CD14-positive monocyte (primary cell): ENCODE data around the gene SRRD. TPM values are rescaled to one million over a fixed set of nuclear protein-coding genes. Genes with fewer than 3 reads are reported as not detected.

Experiments used
- DNase-seq, 3 donors: peaks; one replicate each; pipeline ENCODE4 v3.0.0-alpha.2; 2011 to 2022
- H2AFZ ChIP-seq: 2 replicates; pipeline ENCODE4 v1.6.0; 2012; ENCODE audit warnings: mild to moderate bottlenecking, low read depth, low read length, inconsistent platforms; ENCODE audit not compliant: insufficient read depth, poor library complexity, severe bottlenecking
- H3K27ac ChIP-seq, 2 donors: 1 replicate in 1 of 2; 2 replicates in 1 of 2; pipeline ENCODE4 v1.5.1; 2012 to 2013; ENCODE audit warnings: low read length in 2 of 2, control low read depth in 1 of 2, inconsistent platforms in 1 of 2, low read depth in 1 of 2, mild to moderate bottlenecking in 1 of 2
- H3K27me3 ChIP-seq, 2 donors: one replicate each; pipeline versions ENCODE4 v1.6.0 to v1.6.1; 2011 to 2013; ENCODE audit warnings: low read length in 2 of 2; ENCODE audit not compliant: control insufficient read depth in 2 of 2, insufficient read depth in 2 of 2
- H3K36me3 ChIP-seq, 2 donors: replicated peaks in 1 of 2; 1 replicate in 1 of 2; 2 replicates in 1 of 2; pipeline versions ENCODE4 v1.5.1 to v1.6.1; 2012 to 2013; ENCODE audit warnings: low read length in 2 of 2, control low read depth in 1 of 2, inconsistent platforms in 1 of 2, mild to moderate bottlenecking in 1 of 2; ENCODE audit not compliant: insufficient read depth in 2 of 2, control insufficient read depth in 1 of 2
- H3K4me1 ChIP-seq, 2 donors: 1 replicate in 1 of 2; 2 replicates in 1 of 2; pipeline versions ENCODE4 v1.5.1 to v1.6.1; 2012 to 2013; ENCODE audit warnings: low read length in 2 of 2, control low read depth in 1 of 2, inconsistent platforms in 1 of 2, mild to moderate bottlenecking in 1 of 2, moderate library complexity in 1 of 2; ENCODE audit not compliant: insufficient read depth in 2 of 2, control insufficient read depth in 1 of 2
- H3K4me2 ChIP-seq: replicated peaks from 2 replicates; pipeline ENCODE3; 2012; ENCODE audit warnings: low read length, moderate library complexity, mild to moderate bottlenecking; ENCODE audit not compliant: poor library complexity, severe bottlenecking; ENCODE audit errors: extremely low read depth
- H3K4me3 ChIP-seq, 3 experiments: fragments of 200-600 bp in 1 of 3; sonication (generic) in 1 of 3; replicated peaks in 1 of 3; 1 replicate in 2 of 3; 2 replicates in 1 of 3; pipeline ENCODE4 v1.5.1; 2011 to 2013; ENCODE audit warnings: low read length in 3 of 3, mild to moderate bottlenecking in 3 of 3, control low read depth in 2 of 3, low read depth in 2 of 3, inconsistent platforms in 1 of 3, moderate library complexity in 1 of 3
- H3K79me2 ChIP-seq: 2 replicates; pipeline ENCODE4 v1.6.0; 2012; ENCODE audit warnings: mild to moderate bottlenecking, control low read depth, inconsistent platforms, low read length, moderate library complexity; ENCODE audit not compliant: insufficient read depth
- H3K9ac ChIP-seq: 2 replicates; pipeline ENCODE4 v1.6.0; 2017; ENCODE audit warnings: low read length, mild to moderate bottlenecking; ENCODE audit not compliant: insufficient read depth, poor library complexity, severe bottlenecking
- H3K9me3 ChIP-seq, 2 donors: replicated peaks in 1 of 2; 1 replicate in 1 of 2; 2 replicates in 1 of 2; pipeline versions ENCODE4 v1.5.1 to v1.6.1; 2012 to 2013; ENCODE audit warnings: low read length in 2 of 2, control low read depth in 1 of 2; ENCODE audit not compliant: control insufficient read depth in 1 of 2, insufficient read depth in 1 of 2
- H4K20me1 ChIP-seq: 2 replicates; pipeline ENCODE4 v1.6.0; 2012; ENCODE audit warnings: mild to moderate bottlenecking, low read length, control low read depth, moderate library complexity; ENCODE audit not compliant: insufficient read depth
- H3K27ac Mint-ChIP-seq, 7 donors: one replicate each; pipeline ENCODE4 v1.8.0; 2020; ENCODE audit warnings: mild to moderate bottlenecking in 7 of 7, mixed read lengths in 7 of 7, moderate library complexity in 6 of 7, inconsistent platforms in 2 of 7
- H3K27me3 Mint-ChIP-seq, 3 donors: one replicate each; pipeline ENCODE4 v1.8.0; 2021 to 2022; ENCODE audit warnings: low read depth in 3 of 3, mild to moderate bottlenecking in 3 of 3, mixed read lengths in 3 of 3, moderate library complexity in 3 of 3, inconsistent platforms in 1 of 3
- H3K36me3 Mint-ChIP-seq, 2 donors: one replicate each; pipeline ENCODE4 v1.8.0; 2020; ENCODE audit warnings: mixed read lengths in 2 of 2, inconsistent platforms in 1 of 2, mild to moderate bottlenecking in 1 of 2
- H3K4me1 Mint-ChIP-seq: one replicate; pipeline ENCODE4 v1.8.0; 2020; ENCODE audit warnings: mild to moderate bottlenecking, mixed read lengths
- H3K4me3 Mint-ChIP-seq, 2 donors: one replicate each; pipeline ENCODE4 v1.8.0; 2020; ENCODE audit warnings: mild to moderate bottlenecking in 2 of 2, mixed read lengths in 2 of 2, moderate library complexity in 1 of 2
- H3K9me3 Mint-ChIP-seq, 7 donors: one replicate each; pipeline ENCODE4 v1.8.0; 2020 to 2022; ENCODE audit warnings: mixed read lengths in 7 of 7, mild to moderate bottlenecking in 6 of 7, moderate library complexity in 6 of 7, inconsistent platforms in 2 of 7
- WGBS: methylation state at CpG from one replicate; pipeline ENCODE4 v1.1.5; 2013; ENCODE audit warnings: missing lambda C conversion rate; ENCODE audit not compliant: insufficient coverage; 5-methylcytosine and 5-hydroxymethylcytosine counted together
- intact Hi-C, 2 donors: fragments of 100-400 bp; cut with micrococcal nuclease; formaldehyde crosslinking; loops; one replicate each; pipeline versions ENCODE4 v1.15.0 to v1.15.1; 2023
- polyA plus RNA-seq, 3 donors: library from polyadenylated mRNA; depleted of rRNA in 1 of 3; unstranded in 2 of 3; stranded (reverse) in 1 of 3; fragments of 300-500 nt in 2 of 3; fragments of >200 nt in 1 of 3; fragmentation: Illumina TruSeq in 2 of 3; gene quantifications; 1 replicate in 2 of 3; 2 replicates in 1 of 3; pipeline ENCODE4 v1.2.3, GENCODE V29; 2012 to 2021
- TF ChIP-seq, protein P1 (sequence below): fragments of 200-600 bp; IDR thresholded peaks from one replicate; pipeline ENCODE4 v1.8.0; 2022; ENCODE audit warnings: antibody characterized with exemption, mild to moderate bottlenecking

SRRD gene
- polyA plus RNA-seq, 3 donors, result 3.7 to 15.0 (median 10.0) TPM

DNA sequence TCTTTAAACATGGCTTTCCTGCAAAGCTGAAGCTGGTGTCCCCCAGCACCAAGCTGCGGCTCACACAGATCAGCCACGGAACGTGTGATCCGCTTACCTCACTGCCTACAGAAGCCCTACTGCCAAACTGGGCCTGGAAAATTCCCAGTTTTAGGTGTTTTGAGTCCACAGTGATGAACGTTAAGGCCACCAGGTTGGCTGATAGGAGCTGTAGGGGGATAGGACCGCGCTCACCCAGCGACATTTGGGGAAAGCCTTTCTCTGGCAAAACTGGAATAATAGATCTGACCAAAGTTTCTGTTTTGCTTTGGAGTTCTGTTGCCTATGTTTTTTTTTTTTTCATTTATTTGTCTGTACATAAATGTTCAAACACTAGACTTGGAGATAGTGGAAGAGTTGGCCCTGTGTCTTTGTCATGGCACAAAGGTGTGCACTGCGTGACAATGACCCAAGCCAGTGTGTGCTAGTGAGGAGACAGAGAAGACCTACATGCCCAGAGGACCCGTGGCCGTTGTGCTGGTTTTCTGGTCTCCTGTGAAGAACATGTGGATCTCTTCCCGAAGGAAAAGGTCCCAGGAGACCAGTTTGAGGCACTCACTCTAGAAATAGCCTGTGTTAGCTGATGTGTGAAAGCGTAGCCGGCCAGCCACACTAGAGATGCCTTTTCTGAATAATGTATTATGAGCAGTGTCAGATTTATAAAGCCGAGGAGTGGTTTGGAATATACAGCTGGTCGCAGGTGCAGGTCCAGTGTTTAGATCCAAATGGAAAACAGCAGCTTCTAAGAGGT is 39.6 kb upstream of the SRRD start:
- Mint-ChIP-seq H3K4me1 (peaks cover 10% of the 10 kb centered on the region), H3K9me3 (peaks cover 0 to under 1% (median 0%) of the 10 kb centered on the region in 7 donors), H3K36me3 (peaks cover 38 to 50% of the 10 kb centered on the region in 2 donors), H3K27me3 (peaks cover 0 to 3% (median 2%) of the 10 kb centered on the region in 3 donors), H3K4me3 (no peak overlapping the region), H3K27ac (no peak overlapping the region)
- over 99% methylated on average over 12 of the region's 16 CpGs for WGBS
- Histone ChIP-seq H3K79me2 (peaks cover 5% of the 10 kb centered on the region), H3K9ac (no peak overlapping the region), H2AFZ (no peak overlapping the region), H4K20me1 (peaks cover 6% of the 10 kb centered on the region), H3K27ac (no peak overlapping the region), H3K27me3 (no peaks in the 10 kb centered on the region), H3K4me3 (no peak overlapping the region), H3K36me3 (peaks cover 11 to 38% of the 10 kb centered on the region in 2 donors), H3K9me3 (no peaks in the 10 kb centered on the region), H3K4me2 (no peak overlapping the region), H3K4me1 (peaks cover 4 to 6% of the 10 kb centered on the region in 2 donors)
- DNase-seq, result no peak
- TF ChIP-seq, protein P1, sequence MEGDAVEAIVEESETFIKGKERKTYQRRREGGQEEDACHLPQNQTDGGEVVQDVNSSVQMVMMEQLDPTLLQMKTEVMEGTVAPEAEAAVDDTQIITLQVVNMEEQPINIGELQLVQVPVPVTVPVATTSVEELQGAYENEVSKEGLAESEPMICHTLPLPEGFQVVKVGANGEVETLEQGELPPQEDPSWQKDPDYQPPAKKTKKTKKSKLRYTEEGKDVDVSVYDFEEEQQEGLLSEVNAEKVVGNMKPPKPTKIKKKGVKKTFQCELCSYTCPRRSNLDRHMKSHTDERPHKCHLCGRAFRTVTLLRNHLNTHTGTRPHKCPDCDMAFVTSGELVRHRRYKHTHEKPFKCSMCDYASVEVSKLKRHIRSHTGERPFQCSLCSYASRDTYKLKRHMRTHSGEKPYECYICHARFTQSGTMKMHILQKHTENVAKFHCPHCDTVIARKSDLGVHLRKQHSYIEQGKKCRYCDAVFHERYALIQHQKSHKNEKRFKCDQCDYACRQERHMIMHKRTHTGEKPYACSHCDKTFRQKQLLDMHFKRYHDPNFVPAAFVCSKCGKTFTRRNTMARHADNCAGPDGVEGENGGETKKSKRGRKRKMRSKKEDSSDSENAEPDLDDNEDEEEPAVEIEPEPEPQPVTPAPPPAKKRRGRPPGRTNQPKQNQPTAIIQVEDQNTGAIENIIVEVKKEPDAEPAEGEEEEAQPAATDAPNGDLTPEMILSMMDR, result no peak
- intact Hi-C loops, result no loop called here

DNA sequence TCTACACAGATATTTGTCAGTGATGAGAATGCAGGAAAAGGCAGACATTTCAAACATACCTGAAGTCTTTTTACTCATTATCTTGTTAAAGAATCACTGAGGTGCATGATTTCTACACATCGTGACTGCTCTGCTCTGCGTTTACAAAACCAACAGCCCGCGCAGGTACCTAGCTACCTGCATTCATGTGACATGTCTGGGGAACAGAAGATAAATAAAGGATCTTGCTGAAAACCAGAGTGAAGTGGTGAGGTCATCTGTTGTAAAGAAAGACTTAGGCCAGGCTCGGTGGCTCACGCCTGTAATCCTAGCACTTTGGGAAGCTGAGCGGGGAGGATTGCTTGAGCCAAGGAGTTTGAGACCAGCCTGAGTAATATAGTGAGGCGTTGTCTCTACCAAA is 38.9 kb upstream of the SRRD start:
- Histone ChIP-seq H4K20me1 (peaks cover 6% of the 10 kb centered on the region), H3K4me1 (peaks cover 4 to 6% of the 10 kb centered on the region in 2 donors), H3K79me2 (no peaks in the 10 kb centered on the region), H3K27me3 (no peaks in the 10 kb centered on the region), H3K36me3 (peaks cover 11 to 40% of the 10 kb centered on the region in 2 donors), H3K4me2 (no peak overlapping the region), H3K4me3 (no peak overlapping the region), H2AFZ (no peak overlapping the region), H3K9ac (no peak overlapping the region), H3K9me3 (no peaks in the 10 kb centered on the region), H3K27ac (no peak overlapping the region)
- no peak for DNase-seq
- intact Hi-C loops, result no loop called here
- H3K4me1 Mint-ChIP-seq, result peaks cover 10% of the 10 kb centered on the region
- H3K4me3 Mint-ChIP-seq, result no peak overlapping the region
- WGBS, result 96% methylated on average over 4 of the region's 8 CpGs
- peaks cover 39 to 50% of the 10 kb centered on the region in 2 donors for H3K36me3 Mint-ChIP-seq
- H3K27me3 Mint-ChIP-seq, result peaks cover 2 to 3% (median 2%) of the 10 kb centered on the region in 3 donors
- peaks cover 0 to 2% (median 0%) of the 10 kb centered on the region in 7 donors for H3K9me3 Mint-ChIP-seq
- TF ChIP-seq, protein P1, result no peak
- H3K27ac Mint-ChIP-seq, result no peak overlapping the region
